Measurements from ENCODE around the gene CAMK2A.

DNA sequence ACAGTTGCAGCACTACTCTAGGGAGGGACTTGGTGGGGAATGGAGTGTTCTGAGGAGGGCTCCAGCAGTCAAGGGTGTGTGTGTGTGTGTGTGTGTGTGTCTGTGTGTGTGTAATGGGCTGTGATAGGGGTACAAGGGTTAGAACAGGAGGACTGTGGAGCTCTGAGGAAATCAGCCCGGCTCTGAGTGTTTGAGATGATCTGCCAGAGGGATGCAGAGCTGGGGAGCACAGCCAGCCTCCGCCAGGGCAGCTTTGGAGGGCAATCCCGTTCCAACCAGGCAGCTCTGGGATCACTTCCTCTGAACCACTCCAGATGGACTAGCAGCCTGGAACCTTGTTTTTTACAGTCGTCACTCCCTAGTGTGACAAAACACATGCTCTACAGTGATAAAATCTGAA is 102.7 kb downstream of the CAMK2A start:
- TF ChIP-seq, protein P1, sequence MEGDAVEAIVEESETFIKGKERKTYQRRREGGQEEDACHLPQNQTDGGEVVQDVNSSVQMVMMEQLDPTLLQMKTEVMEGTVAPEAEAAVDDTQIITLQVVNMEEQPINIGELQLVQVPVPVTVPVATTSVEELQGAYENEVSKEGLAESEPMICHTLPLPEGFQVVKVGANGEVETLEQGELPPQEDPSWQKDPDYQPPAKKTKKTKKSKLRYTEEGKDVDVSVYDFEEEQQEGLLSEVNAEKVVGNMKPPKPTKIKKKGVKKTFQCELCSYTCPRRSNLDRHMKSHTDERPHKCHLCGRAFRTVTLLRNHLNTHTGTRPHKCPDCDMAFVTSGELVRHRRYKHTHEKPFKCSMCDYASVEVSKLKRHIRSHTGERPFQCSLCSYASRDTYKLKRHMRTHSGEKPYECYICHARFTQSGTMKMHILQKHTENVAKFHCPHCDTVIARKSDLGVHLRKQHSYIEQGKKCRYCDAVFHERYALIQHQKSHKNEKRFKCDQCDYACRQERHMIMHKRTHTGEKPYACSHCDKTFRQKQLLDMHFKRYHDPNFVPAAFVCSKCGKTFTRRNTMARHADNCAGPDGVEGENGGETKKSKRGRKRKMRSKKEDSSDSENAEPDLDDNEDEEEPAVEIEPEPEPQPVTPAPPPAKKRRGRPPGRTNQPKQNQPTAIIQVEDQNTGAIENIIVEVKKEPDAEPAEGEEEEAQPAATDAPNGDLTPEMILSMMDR (IDR thresholded peaks at IDR 0.05) = no peak
- no peak for TF ChIP-seq ZFX (IDR thresholded peaks at IDR 0.05; ENCODE audit: borderline replicate concordance)
